Measurements from ENCODE around the gene MYPOP. TPM values are rescaled to one million over a fixed set of nuclear protein-coding genes. Genes with fewer than 3 reads are reported as not detected.

MYPOP gene
- total RNA-seq, 1 donor from 2014 or later, result 9.0 TPM

GRCh38 chr19:45863840-45864628 is 38.4 kb downstream of the MYPOP start, which contains the start of gene FOXA3:
FOXA3 (plus strand) TSS chr19:45864326; CDS start chr19:45864457, 131 bp downstream.
- H3K9me3 Mint-ChIP-seq (ENCODE audit: unreplicated experiment), result no peaks in the 10 kb centered on the region
- peak; percentile 71 for TF ChIP-seq CTCF (IDR thresholded peaks at IDR 0.05; ENCODE audit: unreplicated experiment)
- peak; percentile 71 for DNase-seq (ENCODE audit: low spot score)
- H3K4me3 Mint-ChIP-seq (ENCODE audit: unreplicated experiment), result peak within 1 kb of the TSS; percentile 97
- H3K27ac Mint-ChIP-seq (ENCODE audit: unreplicated experiment), result peak within 1 kb of the TSS; percentile 89
- peaks cover 18% of the 10 kb centered on the region for H3K4me1 Mint-ChIP-seq (ENCODE audit: unreplicated experiment)
- H3K27me3 Mint-ChIP-seq (ENCODE audit: unreplicated experiment), result peaks cover 14% of the 10 kb centered on the region
- peaks cover 6% of the 10 kb centered on the region for H3K36me3 Mint-ChIP-seq (ENCODE audit: low read depth, unreplicated experiment)

GRCh38 chr19:45863335-45863839 is 39.0 kb downstream of the MYPOP start:
- Mint-ChIP-seq H3K27ac (ENCODE audit: unreplicated experiment) (peak overlapping the region; percentile 89), H3K36me3 (ENCODE audit: low read depth, unreplicated experiment) (peaks cover 10% of the 10 kb centered on the region), H3K4me3 (ENCODE audit: unreplicated experiment) (peak overlapping the region; percentile 97)

GRCh38 chr19:45862564-45863334 is 39.7 kb downstream of the MYPOP start, which contains the start of gene SYMPK:
SYMPK (minus strand) TSS chr19:45863147; CDS start chr19:45854495, 8,652 bp downstream.
- Mint-ChIP-seq H3K36me3 (ENCODE audit: low read depth, unreplicated experiment) (peaks cover 16% of the 10 kb centered on the region), H3K9me3 (ENCODE audit: unreplicated experiment) (no peaks in the 10 kb centered on the region), H3K27me3 (ENCODE audit: unreplicated experiment) (peaks cover 14% of the 10 kb centered on the region), H3K27ac (ENCODE audit: unreplicated experiment) (peak within 1 kb of the TSS; percentile 89), H3K4me3 (ENCODE audit: unreplicated experiment) (peak within 1 kb of the TSS; percentile 97), H3K4me1 (ENCODE audit: unreplicated experiment) (peaks cover 18% of the 10 kb centered on the region)
- no peak for TF ChIP-seq CTCF (IDR thresholded peaks at IDR 0.05; ENCODE audit: unreplicated experiment)
- peak; percentile 99 for DNase-seq (ENCODE audit: low spot score)

More at GRCh38 chr19:45863335-45863839, 39.0 kb downstream of the MYPOP start:
- Mint-ChIP-seq H3K4me1 (ENCODE audit: unreplicated experiment) (peaks cover 18% of the 10 kb centered on the region), H3K27me3 (ENCODE audit: unreplicated experiment) (peaks cover 14% of the 10 kb centered on the region), H3K9me3 (ENCODE audit: unreplicated experiment) (no peaks in the 10 kb centered on the region)
- no peak for TF ChIP-seq CTCF (IDR thresholded peaks at IDR 0.05; ENCODE audit: unreplicated experiment)
- no peak for DNase-seq (ENCODE audit: low spot score)

GRCh38 chr19:45862271-45862563 is 40.2 kb downstream of the MYPOP start:
- no peaks in the 10 kb centered on the region for H3K9me3 Mint-ChIP-seq (ENCODE audit: unreplicated experiment)
- no peak for DNase-seq (ENCODE audit: low spot score)

More at GRCh38 chr19:45862271-45862563, 40.2 kb downstream of the MYPOP start:
- Mint-ChIP-seq H3K4me3 (ENCODE audit: unreplicated experiment) (peak overlapping the region; percentile 97), H3K4me1 (ENCODE audit: unreplicated experiment) (peaks cover 18% of the 10 kb centered on the region), H3K27ac (ENCODE audit: unreplicated experiment) (peak overlapping the region; percentile 89), H3K36me3 (ENCODE audit: low read depth, unreplicated experiment) (peaks cover 16% of the 10 kb centered on the region), H3K27me3 (ENCODE audit: unreplicated experiment) (peaks cover 13% of the 10 kb centered on the region)
- TF ChIP-seq CTCF (IDR thresholded peaks at IDR 0.05; ENCODE audit: unreplicated experiment), result no peak
